RWPE1 (cell line): Measurements from ENCODE around the gene CWC27.

Experiments used
- CTCF ChIA-PET: fragments of 350-600 bp; sonication (Branson Sonifier 250); formaldehyde crosslinking; extraction: SDS; loops from one replicate; lab custom pipeline; 2021; lab: Yijun Ruan, JAX
- POLR2A ChIA-PET: fragments of 400-600 bp; formaldehyde crosslinking; extraction: SDS; loops from one replicate; lab custom pipeline; 2020; ENCODE audit warnings: antibody characterized with exemption; ENCODE audit not compliant: low non-redundant PET; lab: Yijun Ruan, JAX
- DNase-seq: peaks from one replicate; pipeline ENCODE4 v3.0.0; 2012; ENCODE audit warnings: low spot score
- H3K27ac ChIP-seq: fragments of 450-650 bp; 2 replicates; pipeline ENCODE4 v1.5.1; 2017
- TF ChIP-seq, protein P1 (sequence below): fragments of 450-650 bp; conservative IDR thresholded peaks from 2 replicates; pipeline ENCODE4 v1.5.1; 2017; ENCODE audit warnings: low read depth, mild to moderate bottlenecking

Gene CWC27

DNA sequence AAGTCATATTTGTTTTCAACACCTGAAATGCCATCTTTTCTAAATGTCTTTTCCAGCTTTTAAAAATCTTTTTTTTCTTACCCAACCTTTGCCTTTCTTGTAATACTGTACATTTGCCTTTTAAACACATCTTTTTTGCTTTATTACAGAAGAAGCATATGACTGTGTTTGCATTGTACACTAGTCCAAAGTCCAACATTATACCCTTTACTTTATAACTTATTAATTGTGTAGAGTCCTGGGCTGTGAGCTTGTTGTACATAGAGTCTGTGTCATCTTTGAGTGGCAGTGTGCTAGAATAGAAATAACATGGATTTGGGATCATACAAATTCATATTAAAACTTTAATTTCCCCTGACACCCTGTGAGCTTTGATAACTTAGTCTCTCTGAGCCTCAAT is 23.7 kb downstream of the CWC27 start:
- DNase-seq = no peak

DNA sequence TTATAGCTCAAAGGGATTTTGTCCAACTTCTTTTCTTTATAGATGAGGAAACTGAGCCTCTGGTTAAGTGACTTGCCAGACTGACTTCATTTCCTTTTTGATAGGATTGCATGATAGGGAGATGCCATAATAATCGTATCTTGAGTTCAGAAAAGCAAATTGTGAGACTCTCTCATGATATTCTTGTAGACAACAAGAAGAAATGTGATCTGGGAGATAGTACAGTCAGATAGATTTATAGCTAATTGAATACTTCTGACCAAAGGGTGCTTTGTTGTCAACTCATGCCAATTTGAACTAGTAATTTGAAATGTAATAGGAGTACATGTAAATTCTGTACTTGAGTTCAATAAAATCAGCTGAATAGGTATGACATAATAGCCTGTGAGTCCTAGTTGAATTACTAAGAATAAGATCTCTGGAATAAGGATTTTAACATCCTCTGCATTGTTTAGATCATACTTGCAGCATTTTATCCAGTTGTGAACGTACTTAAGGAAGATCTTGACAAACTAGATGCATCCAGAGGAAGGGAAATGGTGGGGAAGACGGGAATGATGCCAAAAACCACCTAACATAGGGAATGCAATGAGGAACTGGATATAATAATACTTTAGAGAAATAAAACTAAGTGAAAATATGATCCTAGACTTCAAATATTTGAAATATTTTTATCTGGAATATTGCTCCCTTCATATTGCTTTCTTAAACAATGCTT is 25.5 kb downstream of the CWC27 start:
- POLR2A ChIA-PET = no interaction called here

More for the DNA sequence above, 23.7 kb downstream of the CWC27 start:
- ChIA-PET POLR2A (no interaction called here), CTCF (interaction anchor here (0.7 kb wide), 1 partner anchor 167 kb away, joined by 3 read pairs; no protein-coding TSS in a partner anchor)
- TF ChIP-seq, protein P1, sequence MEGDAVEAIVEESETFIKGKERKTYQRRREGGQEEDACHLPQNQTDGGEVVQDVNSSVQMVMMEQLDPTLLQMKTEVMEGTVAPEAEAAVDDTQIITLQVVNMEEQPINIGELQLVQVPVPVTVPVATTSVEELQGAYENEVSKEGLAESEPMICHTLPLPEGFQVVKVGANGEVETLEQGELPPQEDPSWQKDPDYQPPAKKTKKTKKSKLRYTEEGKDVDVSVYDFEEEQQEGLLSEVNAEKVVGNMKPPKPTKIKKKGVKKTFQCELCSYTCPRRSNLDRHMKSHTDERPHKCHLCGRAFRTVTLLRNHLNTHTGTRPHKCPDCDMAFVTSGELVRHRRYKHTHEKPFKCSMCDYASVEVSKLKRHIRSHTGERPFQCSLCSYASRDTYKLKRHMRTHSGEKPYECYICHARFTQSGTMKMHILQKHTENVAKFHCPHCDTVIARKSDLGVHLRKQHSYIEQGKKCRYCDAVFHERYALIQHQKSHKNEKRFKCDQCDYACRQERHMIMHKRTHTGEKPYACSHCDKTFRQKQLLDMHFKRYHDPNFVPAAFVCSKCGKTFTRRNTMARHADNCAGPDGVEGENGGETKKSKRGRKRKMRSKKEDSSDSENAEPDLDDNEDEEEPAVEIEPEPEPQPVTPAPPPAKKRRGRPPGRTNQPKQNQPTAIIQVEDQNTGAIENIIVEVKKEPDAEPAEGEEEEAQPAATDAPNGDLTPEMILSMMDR = no peak
- H3K27ac ChIP-seq = no peak overlapping the region

GRCh38 chr5:64796301-64796700 is 27.6 kb downstream of the CWC27 start:
- ChIA-PET POLR2A (no interaction called here), CTCF (interaction anchor here (0.6 kb wide), 1 partner anchor 12 kb away, joined by 5 read pairs; no protein-coding TSS in a partner anchor)
- TF ChIP-seq, protein P1 = no peak
- DNase-seq = no peak
- H3K27ac ChIP-seq = no peak overlapping the region

More for the DNA sequence above, 25.5 kb downstream of the CWC27 start:
- H3K27ac ChIP-seq = no peak overlapping the region
- CTCF ChIA-PET = interaction anchor here (0.6 to 1.5 kb wide), 3 partner anchors 10 to 932 kb away, joined by 3 read pairs; no protein-coding TSS in a partner anchor
- TF ChIP-seq, protein P1 = no peak
- no peak for DNase-seq

- ChIA-PET POLR2A (no interaction called here), CTCF (no interaction called here)
- no peak overlapping the region for H3K27ac ChIP-seq
- TF ChIP-seq, protein P1 = no peak
- DNase-seq = no peak
These were observed 32.2 kb downstream of the CWC27 start for GRCh38 chr5:64800926-64801325.

GRCh38 chr5:64806537-64806936 is 37.8 kb downstream of the CWC27 start:
- CTCF ChIA-PET = no interaction called here
- POLR2A ChIA-PET = no interaction called here
- H3K27ac ChIP-seq = no peak overlapping the region

GRCh38 chr5:64807520-64807919 is 38.8 kb downstream of the CWC27 start:
- TF ChIP-seq, protein P1 = no peak
- no peak overlapping the region for H3K27ac ChIP-seq
- POLR2A ChIA-PET = no interaction called here
- no peak for DNase-seq
- CTCF ChIA-PET = interaction anchor here (0.6 kb wide), 1 partner anchor 675 kb away, joined by 3 read pairs; no protein-coding TSS in a partner anchor

More at GRCh38 chr5:64806537-64806936, 37.8 kb downstream of the CWC27 start:
- DNase-seq = no peak
- TF ChIP-seq, protein P1 = no peak
